GM21528 (cell line): Measurements from ENCODE around the gene WBP2.

ENCODE experiments used
- ATAC-seq: cut with Tn5 transposase; IDR thresholded peaks from one replicate; pipeline ENCODE4 v1.9.1; 2021; ENCODE audit warnings: mild to moderate bottlenecking, moderate library complexity; ENCODE audit not compliant: unreplicated experiment, low FRiP score

The WBP2 gene

DNA sequence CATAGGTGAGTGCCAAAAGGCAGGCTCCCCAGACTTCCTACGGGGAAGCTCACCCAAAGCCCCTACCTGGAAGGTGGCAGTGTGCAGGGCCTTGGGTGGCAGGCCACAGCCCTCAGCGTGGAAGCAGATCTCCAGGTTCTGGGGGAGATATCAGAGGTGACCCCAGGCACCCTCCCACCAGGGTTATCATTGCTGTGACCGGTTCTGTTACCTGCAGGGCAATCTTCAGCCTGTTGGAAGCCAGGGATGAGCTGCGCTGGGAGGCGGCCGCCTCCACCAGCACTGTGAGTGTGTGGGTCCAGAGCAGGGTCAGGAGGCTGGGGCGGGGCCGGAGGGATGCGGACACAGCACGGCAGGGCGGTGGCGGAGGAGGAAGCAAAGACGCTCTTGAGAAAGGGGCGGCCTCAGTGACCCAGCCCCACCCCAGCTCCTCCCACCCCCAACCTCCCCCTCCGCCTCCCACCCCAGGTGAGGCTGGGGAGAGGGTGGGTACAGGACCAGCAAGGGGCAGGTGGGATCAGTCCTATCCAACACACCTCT lies 24.0 kb downstream of the WBP2 start:
- no peak for ATAC-seq

DNA sequence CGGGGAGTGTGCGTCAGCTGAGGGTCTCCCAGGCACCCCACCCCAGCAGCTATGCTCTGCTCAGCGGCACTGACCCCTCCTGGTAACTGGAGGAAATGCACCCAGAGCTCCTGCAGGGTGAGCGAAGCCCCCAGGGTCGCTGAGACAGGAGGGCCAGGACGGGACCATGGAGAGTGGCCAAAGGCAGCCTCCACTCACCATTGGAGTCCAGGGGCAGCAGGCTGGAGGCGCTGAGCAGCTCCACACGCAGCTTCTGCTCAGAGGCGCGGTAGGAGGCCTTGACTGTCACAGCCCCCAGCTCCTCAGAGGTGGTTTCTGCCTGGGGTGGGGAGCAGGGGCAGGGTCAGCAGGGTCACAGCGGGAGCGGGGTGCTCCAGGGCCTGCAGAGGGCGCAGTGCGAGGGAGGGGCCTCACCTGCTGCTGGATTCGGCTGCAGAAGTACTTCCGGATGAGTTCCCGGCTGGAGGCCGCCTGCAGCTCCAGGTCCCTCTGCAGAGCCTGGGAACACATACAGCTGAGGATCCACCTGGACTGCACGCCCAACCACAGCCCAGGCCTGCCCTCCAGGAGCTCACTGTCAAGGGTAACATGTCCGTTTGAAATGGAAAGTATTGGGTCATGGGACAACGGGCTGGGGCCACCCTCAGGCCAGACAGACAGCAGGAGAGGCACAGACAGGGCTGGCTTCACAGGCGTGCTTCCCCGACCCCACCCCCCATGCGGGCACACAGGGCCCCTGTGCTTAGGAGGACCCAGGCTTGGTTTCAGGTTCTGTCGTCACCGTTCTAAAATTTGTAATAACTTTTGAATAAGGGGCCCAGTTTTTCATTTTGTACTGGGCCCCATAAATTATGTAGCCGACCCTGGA lies 24.7 kb downstream of the WBP2 start:
- no peak for ATAC-seq

DNA sequence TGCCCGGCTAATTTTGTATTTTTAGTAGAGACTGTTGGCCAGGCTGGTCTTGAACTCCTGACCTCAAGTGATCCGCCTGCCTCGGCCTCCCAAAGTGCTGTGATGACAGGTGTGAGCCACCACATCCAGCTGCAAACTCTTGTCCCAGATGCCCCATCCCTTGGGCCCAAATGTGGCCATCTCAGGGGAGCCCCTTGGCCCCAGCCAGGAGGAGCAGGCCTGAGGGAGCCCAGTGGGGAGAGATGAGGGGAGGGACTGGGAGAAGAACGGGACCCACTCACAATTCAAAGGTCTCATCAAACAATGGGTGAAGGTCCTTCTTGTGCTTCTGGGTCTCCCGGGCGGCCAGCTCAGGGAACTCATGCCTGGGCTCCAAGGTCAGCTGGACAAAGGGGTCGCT lies 25.4 kb downstream of the WBP2 start:
- no peak for ATAC-seq

DNA sequence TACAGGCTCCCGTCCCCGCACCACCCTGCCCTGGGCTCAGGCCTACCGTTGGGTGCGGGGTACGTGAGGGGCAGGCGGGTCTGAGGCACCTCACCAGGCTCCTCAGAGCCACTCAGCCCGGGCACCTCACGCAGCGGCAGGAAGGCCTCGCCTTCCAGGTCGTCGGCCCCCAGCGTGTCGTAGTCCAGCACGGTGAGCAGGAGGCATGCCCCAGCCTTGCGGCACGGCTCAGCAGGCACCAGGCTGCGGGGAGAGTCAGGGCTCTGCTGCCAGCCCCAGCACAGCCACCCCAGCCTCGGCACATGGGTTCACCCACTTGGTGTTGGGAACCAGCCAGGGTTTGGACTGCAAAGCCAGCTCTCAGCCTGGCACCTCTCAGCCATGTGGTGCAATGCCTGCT lies 26.4 kb downstream of the WBP2 start:
- no peak for ATAC-seq

DNA sequence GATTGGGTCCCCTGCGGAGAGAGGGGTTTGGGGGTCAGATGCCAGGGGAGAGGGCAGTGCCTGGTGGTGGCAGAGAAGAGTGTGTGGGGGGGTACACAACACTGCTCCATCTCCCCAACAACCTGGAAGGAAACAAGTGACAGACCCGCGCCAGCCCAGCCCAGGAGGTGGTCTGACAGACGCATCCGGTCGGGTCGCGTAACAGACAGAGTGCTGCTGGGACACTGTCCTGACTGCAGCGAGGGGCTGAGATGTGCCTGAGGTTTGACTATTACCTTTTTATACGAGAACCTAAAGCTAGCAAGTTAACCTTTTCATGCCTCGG lies 27.1 kb downstream of the WBP2 start:
- no peak for ATAC-seq

DNA sequence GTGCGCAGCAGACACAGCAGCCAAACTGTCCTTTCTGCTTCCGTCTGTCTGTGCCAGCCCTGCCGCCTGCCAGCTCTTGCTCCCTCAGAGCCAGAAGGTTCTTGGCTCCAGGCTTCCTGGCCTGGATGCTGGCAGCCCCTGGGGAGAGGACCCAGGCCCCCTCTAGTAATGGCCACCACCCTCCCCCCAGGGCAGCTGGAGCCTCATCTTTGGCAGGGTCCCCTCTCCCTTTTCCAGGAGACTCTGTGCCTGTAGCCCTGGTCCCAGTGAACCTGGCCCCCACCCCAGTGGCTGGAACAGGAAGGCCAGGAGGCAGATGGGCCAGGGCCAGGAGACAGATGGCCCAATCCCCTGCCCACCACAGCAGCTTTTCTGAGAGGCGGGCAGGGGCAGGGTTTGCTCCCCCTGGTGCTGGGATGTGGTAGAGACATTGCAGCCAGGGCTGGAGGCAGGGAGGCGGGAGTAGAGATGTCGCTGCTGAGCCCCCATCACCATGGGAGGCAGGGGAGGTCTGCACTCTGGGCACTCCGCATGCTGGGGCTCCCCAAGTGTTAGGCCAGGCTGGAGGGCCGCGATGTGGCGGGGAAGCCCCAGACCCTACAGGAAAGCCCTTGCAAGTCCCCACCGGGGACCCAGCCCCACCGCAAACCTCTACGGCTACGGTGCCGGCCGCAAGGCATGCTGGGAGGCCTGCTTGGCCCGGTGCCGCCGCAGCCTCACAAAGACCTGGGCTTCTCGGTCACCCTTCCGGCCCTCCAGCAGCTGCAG lies 27.6 kb downstream of the WBP2 start:
- no peak for ATAC-seq

DNA sequence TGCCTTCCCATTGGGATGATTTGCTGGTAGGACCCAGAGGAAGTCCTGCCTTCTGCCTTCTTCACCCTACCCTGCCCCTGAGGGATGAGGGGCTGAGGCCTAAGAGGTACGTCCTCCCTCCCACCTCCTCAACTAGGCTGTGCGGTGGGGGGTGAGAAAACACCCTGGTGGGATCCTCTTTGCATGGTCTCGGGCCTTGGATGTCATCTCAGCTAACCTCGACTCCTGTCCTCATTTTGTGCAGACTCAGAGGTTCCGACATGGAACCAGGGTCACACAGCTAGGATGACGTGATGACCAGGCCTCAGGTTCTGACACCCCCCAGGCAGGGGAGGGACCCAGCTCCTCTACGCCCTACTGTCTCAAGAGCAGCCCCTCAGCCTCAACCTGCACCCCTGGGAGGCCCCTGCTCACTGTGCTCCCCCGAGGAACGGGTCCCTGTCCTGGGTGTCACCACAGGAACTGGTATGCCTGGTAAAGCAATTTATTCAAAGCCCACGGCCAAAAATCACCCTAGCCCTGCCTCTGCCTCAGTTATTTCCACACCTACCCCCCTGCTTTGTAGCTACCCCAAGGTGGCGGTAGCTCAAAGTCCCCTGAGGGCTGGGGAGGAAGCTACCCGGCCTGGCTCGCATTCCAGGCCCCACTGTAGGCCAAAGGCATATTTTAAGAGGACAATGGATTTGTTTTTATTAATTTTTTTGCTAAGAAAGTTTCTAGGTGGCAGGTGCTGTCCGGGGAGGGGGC lies 28.4 kb downstream of the WBP2 start:
- ATAC-seq, result no peak

DNA sequence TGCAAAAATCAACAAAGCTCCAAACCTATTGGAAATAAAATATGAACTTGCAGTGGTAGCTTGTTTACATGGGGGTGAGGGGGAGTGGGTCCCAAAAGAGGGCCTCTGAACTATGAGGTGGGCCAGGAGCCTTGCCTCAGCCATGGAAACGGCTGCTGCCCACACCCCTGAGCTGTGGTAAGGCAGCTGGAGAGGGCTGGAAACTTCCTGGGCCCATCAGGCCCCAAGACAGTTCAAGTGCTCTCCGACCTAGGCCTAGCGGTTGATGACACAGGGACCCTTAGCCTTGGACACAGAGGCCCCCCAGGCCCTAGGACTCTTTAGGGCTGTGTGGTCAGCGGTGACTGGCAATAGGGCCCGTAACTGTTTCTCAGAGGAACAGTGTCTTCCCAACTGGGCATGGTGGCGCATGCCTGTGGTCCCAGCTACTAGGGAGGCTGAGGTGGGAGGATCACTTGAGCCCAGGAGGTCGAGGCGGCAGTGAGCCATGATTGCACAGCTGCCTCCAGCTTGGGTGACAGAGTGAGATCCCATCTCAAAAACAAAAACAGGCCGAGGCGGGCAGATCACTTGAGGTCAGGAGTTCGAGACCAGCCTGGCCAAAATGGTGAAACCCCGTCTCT lies 29.3 kb downstream of the WBP2 start:
- ATAC-seq, result no peak

DNA sequence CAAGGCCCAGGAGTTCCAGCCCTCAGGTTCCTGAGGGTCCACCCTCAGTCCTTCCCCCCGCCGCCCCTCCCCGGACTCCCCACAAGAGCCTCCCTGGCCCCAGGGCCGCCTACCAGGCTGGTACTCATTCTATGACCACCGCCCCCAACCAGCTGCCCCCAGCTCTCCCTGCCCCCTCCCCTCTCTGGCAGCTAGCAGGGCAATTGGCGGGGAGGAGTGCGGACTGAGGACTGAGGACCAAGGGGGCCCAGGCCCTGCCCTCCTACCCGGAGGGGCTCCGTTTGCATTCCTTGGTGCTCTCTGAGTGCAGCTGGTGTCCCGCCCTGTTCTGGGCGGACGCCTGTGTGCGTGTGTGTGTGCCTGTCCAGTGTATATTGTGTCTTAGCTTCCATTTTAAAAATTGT lies 30.0 kb downstream of the WBP2 start:
- no peak for ATAC-seq

DNA sequence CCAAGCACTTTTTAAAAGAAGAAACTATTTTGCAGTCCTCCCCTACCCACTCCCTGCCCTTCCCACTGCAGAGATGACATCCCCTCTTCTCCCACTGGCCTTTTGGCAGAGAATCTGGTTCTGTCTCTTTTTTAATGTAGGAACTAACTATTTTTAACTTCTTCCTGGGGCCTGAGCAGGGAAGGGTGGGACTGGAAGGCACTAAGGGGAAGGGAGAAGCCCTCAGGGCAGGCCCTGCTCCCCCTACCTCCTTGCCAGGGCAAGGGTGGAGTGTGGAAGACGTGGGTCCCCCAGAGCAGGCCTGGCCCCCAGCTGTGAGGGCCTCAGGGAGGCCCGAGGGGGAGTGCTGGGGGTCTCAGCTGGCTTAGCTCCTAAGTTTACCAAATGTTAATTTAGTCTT lies 30.5 kb downstream of the WBP2 start:
- ATAC-seq, result no peak

DNA sequence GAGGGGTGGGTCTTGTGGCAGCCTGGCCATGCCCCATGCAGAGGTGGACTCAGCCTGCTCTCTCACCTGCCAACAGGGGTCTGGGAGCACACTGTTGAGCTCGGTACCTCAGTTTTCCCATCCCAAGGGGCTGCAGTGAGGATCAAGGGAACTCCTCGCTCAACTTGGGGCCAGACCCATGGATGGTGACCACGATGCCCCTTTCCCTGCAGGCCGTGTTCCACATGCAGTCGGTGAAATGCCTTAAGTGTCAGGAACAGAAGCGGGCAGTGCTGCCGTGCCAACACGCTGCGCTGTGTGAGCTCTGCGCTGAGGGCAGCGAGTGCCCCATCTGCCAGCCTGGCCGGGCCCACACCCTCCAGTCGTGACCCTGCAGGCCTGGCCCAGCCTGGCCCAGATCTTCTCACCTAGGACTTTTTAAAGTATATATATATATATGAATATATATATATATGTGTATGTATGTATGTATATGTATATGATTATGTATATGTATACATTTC lies 31.0 kb downstream of the WBP2 start:
- ATAC-seq, result no peak

DNA sequence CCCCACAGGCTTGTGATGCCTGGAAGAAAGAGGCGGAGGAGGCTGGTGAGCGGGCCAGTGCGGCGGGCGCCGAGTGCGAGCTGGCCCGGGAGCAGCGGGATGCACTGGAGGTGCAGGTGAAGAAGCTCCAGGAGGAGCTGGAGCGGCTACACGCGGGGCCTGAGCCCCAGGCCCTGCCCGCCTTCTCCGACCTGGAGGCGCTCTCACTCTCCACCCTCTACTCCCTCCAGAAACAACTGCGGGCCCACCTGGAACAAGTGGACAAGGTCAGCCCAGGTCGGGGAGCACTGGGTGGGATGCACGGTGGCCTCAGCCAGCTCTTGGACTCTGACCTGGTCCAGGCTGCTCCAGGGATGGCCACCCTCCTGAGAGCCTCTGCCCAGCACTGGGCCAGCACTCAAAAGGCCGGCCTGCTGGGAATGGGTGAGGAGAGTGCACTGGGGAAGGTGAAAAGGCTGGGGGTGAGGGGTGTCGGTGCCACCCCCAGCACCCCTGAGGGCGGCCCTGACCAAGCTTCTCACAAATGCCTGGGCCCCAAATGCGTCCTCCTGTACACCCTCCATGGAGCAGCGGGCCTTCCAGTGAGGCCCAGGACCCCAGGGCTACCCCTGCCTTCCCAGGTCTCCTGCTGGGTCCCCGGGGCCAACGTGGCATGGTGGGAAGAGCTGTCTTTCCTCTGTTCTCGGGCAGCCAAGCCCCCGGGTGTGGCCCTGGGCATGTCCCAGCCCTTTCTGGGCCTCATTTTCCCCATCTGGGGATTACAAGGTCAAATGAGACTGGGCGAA lies 31.7 kb downstream of the WBP2 start:
- ATAC-seq, result no peak

DNA sequence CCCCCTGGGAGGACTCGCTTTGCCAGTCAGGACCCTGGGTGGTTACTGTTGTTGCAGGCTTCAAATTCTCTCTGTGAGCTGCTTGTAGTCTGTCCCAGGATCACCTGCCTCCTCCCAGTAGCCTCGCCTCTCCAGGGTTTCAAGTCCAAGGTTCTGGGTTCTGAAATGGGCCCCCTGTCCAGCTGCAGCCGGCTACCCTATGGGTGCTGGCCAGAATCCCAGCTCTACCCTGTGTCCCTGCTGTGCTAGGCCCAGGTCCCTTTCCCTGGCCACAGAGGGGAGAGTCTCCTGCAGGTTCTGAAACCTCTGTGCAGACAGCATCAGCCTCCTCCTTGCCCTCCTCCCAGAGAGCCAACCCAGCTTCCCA lies 32.4 kb downstream of the WBP2 start:
- no peak for ATAC-seq

DNA sequence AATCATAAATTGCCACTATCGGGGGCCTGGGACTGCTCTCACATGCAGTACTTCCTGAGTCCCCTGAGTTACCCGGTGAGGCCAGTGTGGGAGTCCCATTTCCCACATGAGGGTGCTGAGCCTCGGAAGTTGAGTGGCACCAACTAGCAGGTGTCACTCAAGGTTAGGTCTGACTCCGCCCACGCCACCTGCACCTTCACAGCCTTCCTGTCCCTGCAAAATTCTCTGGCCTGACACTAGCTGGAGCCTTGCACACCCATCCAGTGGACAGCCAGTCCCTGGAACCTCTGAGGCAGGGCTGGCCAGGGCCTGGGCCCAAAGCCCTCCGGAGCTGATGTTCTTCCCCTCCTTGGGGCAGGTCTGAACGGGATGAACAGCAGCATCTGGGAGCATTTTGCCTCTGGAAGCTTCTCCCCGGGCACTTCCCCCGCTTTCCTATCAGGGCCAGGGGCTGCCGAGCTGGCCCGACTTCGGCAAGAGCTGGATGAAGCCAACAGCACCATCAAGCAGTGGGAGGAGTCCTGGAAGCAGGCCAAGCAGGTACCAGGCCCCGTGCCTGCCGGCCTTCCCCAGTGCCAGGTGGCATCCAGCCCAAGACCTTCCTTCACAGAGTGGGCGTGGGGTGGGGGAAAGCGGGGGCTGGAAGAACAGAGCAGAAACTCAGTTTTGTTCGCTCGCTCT lies 32.9 kb downstream of the WBP2 start:
- ATAC-seq, result no peak

DNA sequence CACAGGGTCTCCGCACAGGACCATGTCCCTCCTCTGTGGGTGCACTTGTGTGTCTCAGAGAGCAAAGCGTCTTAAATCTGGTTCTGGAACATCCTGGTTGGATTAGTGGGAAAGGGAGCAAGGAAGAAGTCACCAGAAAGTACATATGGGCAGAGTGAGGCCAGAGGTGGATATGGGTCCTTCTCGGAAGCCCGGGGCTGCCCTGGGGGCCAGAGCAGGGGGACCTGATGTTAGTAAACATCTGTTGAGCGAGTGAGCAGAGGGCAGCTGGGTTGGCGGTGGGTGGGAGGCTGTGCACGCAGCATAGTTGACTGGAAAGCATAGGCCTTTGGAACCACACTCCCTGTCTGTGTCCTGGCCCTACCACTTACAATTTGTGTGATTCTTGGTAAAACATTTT lies 33.6 kb downstream of the WBP2 start:
- no peak for ATAC-seq

DNA sequence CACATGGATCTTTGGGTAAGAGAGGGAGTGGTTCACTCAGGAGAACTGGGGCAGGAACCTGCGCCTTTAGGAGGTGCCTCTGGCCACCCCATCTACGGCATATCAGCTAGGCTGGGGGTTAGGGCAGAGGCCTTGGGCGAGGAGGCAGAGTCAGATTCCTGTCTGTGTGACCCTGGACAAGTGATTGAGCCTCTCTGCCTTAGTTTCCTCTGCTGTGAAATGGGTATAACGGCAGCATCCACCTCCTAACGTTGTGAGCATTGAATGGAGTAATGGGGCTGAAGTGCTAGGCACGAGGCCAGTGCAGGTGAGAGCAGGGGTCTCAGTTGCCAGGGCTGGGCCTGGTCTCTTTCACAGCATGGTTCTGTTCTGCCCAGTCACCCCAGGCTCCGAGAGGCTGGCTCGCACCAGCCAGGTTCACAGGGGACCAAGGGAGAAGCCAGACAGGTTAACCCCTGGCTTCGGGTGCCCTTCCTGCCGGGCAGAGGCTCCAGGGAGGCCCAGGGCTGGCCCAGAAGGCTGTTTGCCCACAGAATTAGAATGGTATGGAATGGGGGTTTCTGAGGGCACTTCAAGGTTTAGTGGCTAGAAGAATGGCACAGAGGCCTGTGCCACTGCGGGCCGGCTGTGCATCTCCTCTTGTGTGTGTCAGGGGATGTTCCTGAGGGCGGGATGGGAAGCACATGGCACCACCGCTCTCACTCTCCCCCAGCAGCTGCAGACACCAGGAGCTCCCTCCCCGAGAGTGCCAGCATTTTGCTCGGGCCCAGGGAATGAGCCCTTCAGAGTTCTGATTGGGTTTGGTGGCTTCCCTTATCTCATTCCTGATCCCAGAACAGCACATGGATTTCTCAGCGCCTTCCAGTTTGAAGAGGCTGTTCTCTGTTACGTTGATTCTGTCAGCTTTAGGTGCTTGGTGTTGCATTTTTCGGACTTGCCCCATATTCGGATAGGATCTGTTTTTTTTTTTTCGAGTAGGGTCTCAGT lies 34.7 kb downstream of the WBP2 start:
- ATAC-seq, result no peak

DNA sequence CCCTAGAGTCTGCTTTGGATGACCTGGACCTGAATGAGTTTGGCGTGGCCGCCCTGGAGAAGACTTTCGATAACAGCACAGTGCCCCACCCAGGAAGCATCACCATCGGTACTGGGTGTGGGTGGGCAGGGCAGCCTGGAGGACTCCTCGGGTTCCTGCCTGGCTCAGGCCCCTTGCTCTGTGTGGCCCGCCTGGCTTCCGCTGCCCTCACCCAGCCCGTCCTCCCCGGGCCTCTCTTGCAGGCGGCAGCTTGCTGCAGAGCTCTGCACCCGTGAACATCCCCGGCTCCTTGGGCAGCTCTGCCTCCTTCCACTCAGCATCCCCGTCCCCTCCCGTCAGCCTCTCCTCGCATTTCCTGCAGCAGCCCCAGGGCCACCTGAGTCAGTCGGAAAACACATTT lies 35.5 kb downstream of the WBP2 start:
- ATAC-seq, result no peak

DNA sequence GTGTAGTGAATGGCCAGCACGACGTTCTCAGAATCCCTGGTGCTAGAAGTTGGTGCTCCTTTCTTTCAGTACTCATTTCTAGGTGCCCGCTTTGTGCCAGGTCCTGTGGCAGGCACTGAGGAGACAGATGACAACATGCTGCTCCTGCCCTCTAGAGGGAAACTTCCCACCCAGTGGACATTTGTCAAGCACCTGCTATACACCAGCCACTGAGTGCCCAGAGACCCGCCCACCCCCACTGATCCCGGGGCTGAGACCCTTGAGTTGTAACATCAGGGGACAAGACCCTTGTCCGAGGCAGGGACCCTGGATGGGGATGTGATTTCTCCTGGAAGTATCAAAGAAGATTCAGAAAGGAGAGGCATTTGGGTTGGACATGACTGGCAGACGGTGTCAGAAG lies 36.0 kb downstream of the WBP2 start:
- ATAC-seq, result no peak
